HG03354 (cell line): Measurements from ENCODE around the gene ZSCAN29.

Experiments
- ATAC-seq: cut with Tn5 transposase; IDR thresholded peaks from one replicate; pipeline ENCODE4 v1.9.1; 2021; ENCODE audit warnings: mild to moderate bottlenecking; ENCODE audit not compliant: unreplicated experiment, poor library complexity, severe bottlenecking

Gene ZSCAN29

DNA sequence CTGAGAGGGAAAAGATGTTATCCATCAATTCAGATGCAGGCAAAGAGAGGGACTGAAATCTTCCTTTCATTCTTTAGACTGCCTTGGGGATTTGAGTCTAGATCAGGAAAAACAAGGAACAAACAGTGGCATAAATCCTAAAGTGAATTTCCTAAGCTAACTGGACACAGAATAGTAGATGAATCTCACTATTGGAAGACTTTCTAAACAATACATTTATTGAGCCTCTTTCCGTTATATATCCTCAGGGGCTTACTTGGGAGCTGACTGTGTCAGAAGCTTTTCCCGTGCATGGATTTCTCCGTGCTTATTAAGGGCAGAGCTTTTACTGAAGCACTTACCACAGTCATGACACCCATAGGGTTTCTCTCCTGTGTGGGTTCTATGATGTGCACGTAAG, 10.0 kb downstream of the ZSCAN29 start:
- no peak for ATAC-seq

DNA sequence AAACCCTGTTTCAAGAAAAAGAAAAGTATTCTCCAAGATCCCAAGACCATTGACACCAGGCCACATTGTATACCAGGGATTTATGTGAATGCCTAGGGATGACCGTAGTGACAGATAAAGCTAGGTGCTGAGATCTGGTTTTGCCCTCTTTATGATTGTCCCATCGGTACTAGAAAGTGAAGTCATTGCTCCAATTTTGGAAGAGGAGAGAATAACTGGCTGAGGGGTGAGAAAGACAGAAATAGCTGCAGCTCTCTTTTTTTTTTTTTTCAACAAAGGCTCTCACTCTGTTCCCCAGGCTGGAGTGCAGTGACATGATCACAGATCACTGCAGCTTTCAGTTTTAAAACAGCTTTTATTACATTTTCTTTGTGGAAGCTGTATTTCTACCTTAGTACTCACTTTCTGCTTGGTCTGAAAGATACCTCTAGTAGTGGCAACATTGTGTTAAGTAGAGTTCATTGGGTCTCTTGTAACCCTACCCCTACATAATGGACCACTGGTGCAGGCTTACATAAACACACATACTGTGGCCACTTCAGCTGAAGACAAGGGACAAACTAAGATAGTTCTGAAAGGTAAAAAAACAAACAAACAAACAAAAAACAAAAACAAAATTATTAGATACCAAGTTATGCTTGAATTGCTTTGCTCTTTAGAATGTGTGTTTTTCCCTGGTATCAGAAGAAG, 18.0 kb downstream of the ZSCAN29 start:
- ATAC-seq, result no peak

DNA sequence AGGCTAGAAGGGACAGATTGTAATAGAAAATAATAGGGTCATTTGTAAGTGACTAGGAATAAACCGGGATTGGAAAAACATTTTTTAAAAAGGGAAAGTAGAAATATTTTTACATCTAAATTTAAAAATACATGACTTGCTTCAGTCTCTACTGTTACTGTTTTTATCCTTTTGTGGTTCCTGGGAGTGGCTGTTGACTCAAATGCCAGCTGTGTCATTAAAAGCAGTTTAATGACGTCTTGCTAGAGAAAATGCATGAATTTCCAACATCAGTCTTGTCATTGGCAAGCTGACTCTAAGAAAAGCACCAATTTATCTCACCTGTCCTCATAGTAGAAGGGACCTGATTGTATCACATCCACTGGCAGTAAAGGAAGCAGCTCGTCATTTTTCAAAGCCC, 23.7 kb downstream of the ZSCAN29 start:
- ATAC-seq, result no peak

DNA sequence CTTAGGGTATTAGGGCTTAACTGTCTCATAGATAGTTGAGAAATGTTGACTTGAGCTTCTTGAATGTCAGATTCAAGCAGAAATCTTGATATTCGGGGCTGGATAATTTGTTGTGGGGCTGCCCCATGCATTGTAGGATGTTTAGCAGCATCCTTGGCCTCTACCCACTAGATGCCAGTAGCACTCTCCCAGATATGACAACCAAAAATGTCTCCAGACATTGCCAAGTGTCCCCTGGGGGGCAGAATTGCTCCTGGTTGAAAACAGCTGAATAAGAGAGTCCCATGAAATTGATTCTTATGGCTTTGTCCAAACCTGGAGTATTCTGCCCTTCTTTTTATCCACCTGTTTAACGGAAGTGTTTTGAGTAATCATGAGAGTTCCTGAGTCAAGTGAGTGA, 24.5 kb downstream of the ZSCAN29 start:
- no peak for ATAC-seq

DNA sequence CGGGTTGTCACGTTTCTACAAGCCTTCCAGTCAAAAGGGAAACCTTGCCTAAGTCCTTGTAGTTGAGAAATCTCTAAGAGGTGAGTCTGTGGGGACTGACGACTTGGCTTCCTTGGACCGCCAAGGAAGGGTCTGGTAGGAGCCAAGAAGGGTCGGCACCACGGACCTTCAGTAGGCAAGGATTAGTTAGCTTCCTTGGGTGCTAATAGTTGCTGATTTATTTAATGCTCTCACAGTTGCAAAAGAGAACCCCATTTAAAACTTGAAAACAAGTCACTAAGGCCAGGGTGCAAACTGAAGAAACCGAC, 40.1 kb downstream of the ZSCAN29 start:
- ATAC-seq, result peak; percentile 28

DNA sequence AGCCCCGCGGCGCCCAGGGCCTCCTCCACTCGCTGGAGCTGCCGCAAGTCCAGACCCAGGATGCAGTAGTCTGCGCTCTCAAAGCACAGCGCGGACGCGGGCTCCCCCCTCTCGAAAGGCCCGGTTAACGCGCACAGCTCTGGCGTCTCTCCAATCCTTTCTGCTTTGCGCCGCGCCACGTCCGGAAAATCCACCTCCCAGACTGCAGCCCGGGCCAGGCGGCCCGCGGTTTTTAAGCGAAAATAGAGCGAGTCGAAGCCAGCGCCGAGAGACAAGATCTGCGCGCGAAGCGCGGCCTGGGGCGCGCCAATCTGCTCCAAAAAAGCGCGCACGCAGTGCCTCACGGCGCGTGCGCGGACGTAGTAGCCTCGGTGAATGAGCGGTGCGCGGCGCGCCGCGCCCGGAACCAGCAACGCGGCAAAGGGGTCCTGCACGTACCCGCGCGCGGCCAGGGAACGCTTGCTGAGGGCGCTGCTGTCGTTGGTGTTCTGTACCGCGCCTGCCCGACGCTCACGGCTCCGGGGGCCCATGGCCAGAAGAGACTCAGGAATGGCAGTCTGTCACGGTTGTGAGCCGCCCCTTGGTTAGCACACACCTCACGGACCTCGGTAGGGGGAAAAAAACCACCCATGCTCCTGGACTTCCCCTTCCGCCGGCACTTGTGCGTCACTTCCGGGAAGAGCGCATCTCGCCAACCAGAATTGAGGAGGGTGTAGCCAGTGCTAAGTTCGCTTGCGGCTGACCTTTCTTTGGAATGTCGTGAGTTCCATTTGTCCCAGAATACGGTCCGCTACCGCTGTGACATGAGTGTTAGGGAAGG, 40.7 kb downstream of the ZSCAN29 start, which contains the start of gene LCMT2:
LCMT2 (minus strand) TSS at position 614 of the 820 bp plus-strand sequence; CDS start at position 530, 84 bp downstream.
- ATAC-seq, result peak; percentile 97

DNA sequence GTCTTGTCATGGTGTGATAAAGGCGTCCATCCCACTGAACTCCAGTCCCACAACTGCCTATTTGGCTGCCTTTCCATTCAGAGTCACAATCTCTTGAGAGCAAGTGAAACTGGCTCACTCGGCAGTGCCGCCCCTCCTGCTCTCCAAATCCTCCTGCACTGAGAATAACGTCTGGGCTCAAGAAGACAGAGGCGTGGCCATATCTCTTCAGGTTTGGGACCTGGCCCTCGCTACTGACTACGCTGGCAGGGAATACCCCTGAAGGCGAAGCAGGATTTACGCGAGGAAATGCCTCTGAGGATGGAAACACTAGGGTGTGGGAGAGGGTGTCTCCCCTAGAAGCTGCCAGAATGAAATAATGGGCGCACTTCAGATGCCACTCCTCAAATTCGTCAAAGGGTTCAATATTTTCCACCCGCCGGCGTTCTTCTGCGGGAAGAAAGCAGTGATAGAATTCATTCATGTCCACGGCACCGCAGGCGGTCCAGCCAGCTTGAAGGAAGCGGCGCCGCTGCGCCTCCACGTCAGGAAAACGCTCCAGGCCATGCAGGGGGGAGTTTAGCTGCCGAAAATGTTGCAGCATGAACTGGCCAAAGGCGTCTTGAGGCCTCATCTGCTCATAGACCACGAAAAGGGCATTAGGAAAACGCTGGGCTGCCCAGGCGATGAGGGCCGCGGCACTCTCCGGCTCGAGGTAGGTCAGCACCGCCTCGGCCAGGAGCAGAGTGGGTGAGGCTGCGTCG, 41.5 kb downstream of the ZSCAN29 start:
- ATAC-seq, result no peak

DNA sequence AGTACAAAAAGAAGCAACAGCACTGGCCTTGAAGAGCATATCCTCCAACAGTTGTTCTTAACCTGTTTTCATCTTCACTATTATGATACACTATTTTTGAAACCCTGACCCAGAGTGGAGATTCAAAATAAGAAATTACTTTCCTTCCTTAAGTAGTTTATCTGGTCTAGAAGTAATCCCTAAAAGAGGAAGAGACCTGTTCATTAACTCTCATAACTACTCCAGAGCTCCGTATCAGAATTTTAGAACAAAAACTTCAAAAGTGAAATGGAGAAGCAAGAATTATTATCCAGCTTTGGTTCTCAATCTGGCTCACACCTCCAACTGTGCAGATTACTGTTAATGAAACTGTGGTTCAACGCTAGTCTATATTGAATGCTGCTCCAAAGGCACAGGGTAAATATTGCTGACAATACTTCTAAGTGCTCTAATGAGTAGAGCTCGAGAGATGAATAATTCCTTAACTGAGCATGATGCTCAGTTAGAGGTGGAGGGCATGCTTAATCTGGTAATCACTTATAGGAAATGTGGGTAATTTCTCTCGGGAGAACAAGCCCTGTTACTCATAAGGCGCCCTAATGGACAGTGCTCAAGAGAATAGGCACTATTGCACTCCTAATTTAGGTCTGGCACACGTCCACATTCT, 45.7 kb downstream of the ZSCAN29 start:
- no peak for ATAC-seq

DNA sequence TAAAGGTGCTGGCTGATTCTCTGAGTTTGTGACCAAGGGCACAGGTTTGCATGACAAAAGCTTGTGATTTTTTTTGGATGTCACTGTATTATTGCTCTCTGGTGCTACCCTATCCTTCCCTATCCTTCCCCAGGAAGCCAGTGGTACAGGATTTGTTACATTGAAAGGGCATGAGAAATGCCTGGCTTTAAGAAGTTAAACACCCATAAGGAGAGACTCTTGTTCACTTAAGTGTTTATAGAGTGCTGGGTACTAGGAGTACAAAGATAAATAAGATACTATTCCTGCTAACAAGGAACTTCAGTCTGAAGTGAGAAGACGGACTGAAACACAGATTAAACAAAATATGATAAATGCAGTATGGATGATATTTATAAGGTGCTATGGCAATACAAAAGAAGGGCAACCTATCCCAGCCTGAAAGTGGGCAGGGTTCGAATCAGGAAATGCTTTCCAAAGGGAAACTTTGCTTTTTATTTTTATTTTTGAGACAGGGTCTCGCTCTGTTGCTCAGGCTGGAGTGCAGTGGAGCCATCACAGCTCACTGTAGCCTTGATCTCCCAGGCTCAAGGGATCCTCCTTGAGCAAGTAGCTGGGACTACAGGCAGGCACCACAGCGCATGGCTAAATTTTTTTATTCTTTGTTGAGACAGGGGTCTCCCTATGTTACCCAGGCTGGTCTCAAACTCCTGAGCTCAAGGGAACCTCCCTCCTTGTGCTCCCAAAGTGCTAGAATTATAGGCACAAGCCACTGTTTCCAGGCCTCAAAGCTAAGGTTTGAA, 51.7 kb downstream of the ZSCAN29 start:
- ATAC-seq, result no peak

DNA sequence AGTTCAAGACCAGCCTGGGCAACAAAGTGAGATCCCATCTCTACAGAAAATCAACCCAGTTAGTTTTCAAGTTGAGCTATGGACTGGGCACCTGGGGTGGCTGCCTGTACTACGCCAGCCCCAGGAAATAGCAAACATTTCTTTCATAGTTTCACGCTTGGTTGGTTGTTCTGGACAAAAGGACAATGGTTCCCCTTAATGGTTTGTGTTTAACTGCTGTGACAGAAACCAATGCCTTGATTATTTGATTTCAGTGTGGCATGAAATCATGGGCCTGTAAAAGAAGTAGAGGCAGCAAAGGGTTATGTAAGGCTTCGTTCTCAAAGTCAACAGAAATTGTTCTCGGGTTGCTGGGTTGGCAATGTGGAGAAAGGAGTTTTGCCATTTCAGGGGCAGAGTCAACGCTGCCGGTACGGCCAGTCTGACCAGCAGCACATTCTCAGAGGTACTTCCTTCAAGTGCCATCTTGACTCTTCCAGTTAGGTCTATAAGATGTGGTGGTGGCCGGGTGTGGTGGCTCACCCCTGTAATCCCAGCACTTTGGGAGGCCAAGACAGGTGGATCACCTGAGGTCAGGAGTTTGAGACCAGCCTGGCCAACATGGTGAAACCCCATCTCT, 53.2 kb downstream of the ZSCAN29 start:
- ATAC-seq, result no peak

DNA sequence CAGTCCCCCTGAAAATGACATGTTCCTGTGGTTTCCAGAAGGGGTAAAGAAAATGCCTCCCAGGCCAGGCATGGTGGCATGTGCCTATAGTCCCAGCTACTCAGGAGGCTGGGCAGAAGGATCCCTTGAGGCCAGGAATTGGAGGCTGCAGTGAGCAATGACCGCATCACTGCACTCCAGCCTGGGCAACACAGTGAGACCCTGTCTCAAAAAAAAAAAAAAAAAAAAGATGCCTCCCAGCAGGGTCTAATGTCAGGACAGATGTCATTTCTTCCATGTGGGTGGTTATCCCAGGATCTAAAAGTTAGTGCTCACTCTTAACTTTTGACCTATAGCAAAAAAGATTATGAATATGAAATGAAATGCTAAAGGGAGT, 53.9 kb downstream of the ZSCAN29 start:
- no peak for ATAC-seq

DNA sequence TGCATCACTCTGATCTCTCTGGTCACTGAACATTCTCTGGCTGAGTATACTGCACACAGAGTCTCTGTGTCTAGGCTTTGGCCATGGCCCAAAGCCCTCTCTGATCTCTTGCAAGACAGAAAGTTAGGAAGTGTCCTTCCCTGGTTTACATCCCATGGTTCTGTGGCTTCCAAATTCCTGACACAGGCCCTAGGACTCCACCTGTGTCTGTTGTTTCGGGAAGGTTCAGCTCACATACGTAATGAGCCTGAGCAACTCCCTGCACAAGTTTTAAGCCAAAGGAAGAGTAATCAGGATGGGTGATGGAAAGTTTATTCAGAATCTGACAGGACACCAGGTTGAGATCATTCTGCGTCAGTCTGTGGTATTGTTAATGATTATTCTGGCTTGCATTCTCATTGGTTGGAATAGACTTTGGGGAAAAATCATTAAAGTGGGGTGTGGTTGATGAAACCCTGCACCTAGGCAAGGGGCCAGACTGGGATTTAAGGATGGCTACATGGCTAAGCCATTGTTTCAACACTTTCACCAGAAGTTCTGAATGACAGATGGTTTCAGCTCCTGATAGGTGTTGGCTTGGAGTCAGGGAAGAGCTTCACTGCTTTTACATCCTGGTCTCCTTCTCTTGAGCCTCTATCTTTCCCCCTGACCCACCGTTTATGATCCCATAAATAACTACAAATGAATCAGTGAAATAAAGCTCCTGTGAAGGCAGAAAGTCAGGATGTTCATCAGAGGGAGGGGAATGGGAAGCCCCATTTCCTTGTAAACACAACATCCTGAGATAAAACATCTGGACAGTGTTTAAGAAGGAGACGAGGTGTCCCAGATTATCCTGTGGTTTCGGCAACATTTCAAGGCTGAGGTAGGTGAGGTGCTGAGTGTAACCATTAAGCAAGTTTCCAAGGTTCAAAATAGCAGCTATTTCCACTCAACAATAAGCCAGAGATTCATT, 54.5 kb downstream of the ZSCAN29 start:
- ATAC-seq, result no peak

DNA sequence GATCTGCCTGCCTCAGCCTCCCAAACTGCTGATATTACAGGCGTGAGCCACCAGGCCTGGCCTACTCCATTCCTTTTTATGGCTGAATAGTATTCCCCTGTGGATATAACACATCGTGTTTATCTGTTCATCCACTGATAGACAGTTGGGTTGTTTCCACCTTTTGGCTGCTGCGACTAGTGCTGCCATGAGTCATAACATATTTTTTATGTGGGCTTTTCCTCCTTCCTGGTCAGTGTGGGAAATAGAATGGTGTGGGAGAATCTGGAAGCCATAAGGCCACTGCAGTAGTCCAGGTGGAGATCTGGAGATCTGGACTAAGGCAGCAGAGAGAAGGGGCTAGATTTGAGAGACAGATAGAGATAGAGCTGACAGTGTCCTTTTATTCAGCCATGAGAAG, 56.7 kb downstream of the ZSCAN29 start:
- no peak for ATAC-seq

DNA sequence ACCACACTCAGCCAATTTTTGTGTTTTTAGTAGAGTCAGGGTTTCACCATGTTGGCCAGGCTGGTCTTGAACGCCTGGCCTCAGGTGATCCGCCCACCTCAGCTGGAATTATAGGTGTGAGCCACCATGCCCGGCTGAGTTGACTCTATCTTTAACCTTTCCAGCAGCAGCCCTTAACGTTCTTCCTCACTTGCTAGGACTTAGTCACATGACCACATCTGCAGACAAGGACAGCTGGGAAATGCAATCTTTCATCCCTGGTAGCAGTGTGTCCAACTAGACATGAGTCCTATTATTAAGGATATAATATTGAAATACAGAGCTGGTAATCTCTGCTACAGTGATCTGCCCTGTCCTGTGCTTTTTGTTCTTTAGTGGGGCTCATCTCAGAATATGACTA, 58.5 kb downstream of the ZSCAN29 start:
- no peak for ATAC-seq
